DMS 273 treated with DMSO at 0.1 percent for 48 hours (cell line): ENCODE data around the gene GALNT2.

Experiments
- DNase-seq: peaks from one replicate; lab custom pipeline; 2025; lab: John Stamatoyannopoulos, UW

GALNT2 gene

GRCh38 chr1:230261928-230262650 is 195.1 kb downstream of the GALNT2 start:
- no peak for DNase-seq

- no peak for DNase-seq
Observed at GRCh38 chr1:230262867-230263567, 196.0 kb downstream of the GALNT2 start.

GRCh38 chr1:230263568-230264195 is 196.6 kb downstream of the GALNT2 start:
- no peak for DNase-seq

GRCh38 chr1:230264342-230264741 is 197.3 kb downstream of the GALNT2 start:
- no peak for DNase-seq

GRCh38 chr1:230265200-230266115 is 198.4 kb downstream of the GALNT2 start:
- no peak for DNase-seq

GRCh38 chr1:230266456-230266855 is 199.4 kb downstream of the GALNT2 start:
- DNase-seq = no peak

GRCh38 chr1:230267338-230268065 is 200.5 kb downstream of the GALNT2 start:
- no peak for DNase-seq

- peak; percentile 14 for DNase-seq
Observed at GRCh38 chr1:230268371-230269170, 201.5 kb downstream of the GALNT2 start.

GRCh38 chr1:230270185-230270558 is 203.1 kb downstream of the GALNT2 start:
- no peak for DNase-seq

- no peak for DNase-seq
Observed at GRCh38 chr1:230270559-230271281, 203.7 kb downstream of the GALNT2 start.

- no peak for DNase-seq
Observed at GRCh38 chr1:230271300-230272035, 204.4 kb downstream of the GALNT2 start.

GRCh38 chr1:230272557-230272956 is 205.5 kb downstream of the GALNT2 start:
- no peak for DNase-seq

GRCh38 chr1:230273141-230273710 is 206.2 kb downstream of the GALNT2 start:
- DNase-seq = no peak

GRCh38 chr1:230274254-230274653 is 207.2 kb downstream of the GALNT2 start:
- no peak for DNase-seq

GRCh38 chr1:230276401-230276800 is 209.4 kb downstream of the GALNT2 start:
- no peak for DNase-seq

GRCh38 chr1:230277201-230278025 is 210.4 kb downstream of the GALNT2 start:
- DNase-seq = no peak

- DNase-seq = no peak
Observed at GRCh38 chr1:230278376-230278775, 211.3 kb downstream of the GALNT2 start.
